D721Med (cell line): ENCODE measurements around the gene HPRT1.

Experiments
- DNase-seq: peaks from one replicate; pipeline ENCODE4 v3.0.0; 2011; ENCODE audit warnings: low spot score; ENCODE audit not compliant: insufficient read length
- FAIRE-seq: peaks from 2 replicates; lab custom pipeline; 2011; peaks lifted over from hg19 to GRCh38; lab: Jason Lieb, UNC
- TF ChIP-seq, protein P1 (sequence below): IDR thresholded peaks from 2 replicates; pipeline ENCODE4 v1.5.1; 2012; ENCODE audit warnings: mild to moderate bottlenecking, control low read depth; ENCODE audit not compliant: insufficient read depth; ENCODE audit errors: missing control alignments

Gene HPRT1, protein sequence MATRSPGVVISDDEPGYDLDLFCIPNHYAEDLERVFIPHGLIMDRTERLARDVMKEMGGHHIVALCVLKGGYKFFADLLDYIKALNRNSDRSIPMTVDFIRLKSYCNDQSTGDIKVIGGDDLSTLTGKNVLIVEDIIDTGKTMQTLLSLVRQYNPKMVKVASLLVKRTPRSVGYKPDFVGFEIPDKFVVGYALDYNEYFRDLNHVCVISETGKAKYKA

DNA sequence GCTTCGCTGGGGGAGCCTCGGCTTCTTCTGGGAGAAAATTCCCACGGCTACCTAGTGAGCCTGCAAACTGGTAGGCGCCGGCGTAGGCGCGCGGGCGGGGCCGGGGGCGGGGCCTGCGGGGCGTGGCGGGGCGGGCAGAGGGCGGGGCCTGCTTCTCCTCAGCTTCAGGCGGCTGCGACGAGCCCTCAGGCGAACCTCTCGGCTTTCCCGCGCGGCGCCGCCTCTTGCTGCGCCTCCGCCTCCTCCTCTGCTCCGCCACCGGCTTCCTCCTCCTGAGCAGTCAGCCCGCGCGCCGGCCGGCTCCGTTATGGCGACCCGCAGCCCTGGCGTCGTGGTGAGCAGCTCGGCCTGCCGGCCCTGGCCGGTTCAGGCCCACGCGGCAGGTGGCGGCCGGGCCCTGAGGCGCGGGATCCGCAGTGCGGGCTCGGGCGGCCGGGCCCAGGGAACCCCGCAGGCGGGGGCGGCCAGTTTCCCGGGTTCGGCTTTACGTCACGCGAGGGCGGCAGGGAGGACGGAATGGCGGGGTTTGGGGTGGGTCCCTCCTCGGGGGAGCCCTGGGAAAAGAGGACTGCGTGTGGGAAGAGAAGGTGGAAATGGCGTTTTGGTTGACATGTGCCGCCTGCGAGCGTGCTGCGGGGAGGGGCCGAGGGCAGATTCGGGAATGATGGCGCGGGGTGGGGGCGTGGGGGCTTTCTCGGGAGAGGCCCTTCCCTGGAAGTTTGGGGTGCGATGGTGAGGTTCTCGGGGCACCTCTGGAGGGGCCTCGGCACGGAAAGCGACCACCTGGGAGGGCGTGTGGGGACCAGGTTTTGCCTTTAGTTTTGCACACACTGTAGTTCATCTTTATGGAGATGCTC, at the start of gene HPRT1:
TSS of gene HPRT1 (plus strand) at position 161 of the 857 bp plus-strand sequence. CDS start at position 308, 147 bp downstream.
- FAIRE-seq (no peak), DNase-seq (peak; percentile 15)
- TF ChIP-seq, protein P1, sequence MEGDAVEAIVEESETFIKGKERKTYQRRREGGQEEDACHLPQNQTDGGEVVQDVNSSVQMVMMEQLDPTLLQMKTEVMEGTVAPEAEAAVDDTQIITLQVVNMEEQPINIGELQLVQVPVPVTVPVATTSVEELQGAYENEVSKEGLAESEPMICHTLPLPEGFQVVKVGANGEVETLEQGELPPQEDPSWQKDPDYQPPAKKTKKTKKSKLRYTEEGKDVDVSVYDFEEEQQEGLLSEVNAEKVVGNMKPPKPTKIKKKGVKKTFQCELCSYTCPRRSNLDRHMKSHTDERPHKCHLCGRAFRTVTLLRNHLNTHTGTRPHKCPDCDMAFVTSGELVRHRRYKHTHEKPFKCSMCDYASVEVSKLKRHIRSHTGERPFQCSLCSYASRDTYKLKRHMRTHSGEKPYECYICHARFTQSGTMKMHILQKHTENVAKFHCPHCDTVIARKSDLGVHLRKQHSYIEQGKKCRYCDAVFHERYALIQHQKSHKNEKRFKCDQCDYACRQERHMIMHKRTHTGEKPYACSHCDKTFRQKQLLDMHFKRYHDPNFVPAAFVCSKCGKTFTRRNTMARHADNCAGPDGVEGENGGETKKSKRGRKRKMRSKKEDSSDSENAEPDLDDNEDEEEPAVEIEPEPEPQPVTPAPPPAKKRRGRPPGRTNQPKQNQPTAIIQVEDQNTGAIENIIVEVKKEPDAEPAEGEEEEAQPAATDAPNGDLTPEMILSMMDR = no peak

DNA sequence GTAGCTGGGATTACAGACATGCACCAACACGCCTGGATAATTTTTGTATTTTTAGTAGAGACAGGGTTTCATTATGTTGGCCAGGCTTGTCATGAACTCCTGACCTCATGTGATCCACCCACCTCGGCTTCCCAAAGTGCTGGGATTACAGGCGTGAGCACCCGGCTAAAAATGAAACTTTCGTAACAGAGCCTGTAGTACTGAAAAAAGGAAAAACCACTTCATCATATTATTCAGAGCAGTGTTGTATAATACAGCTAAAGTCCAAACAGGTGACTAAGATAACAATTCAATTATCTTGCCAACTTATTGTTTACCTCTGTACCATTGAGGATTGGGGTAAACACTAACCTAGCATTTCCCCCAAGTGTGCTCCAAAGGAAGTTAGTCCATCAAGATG, 43.9 kb upstream of the HPRT1 start:
- no peak for FAIRE-seq
- TF ChIP-seq, protein P1 = no peak
- no peak for DNase-seq

DNA sequence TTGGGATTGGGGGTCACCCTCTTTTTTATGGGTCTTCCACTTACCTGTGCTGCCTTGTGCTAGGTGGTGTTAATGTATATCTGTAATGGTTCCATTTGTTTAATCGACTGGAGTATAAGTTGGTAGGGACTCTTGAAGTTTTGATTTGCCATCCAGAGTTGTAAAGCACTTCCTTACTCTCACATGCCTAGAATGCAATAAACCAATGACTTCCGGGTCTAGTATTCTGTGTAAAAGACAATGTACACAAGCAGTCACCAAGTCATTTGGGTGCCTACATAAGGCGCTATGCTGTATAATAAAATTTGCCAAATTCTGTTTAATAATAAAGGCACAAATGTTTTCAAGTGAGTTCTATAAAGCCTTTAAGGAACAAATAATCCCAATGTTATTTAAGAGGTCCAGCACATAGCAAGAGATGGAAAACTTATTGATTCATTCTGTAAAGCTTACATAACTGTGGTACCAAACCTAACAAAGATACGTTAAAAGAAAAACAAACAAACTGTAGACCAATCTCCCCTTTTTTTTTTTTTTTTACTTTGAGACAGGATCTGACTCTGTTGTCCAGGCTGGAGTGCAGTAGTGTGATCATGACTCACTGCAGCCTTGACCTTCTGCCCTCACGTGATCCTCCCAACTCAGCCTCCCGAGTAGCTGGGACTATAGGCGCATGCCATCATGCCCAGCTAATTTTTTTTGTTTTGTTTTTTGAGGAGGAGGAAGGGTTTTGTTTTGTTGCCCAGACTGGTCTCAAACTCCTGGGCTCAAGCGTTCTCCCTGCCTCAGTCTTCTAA, 41.5 kb upstream of the HPRT1 start:
- FAIRE-seq (no peak), DNase-seq (no peak)
- TF ChIP-seq, protein P1 = no peak

DNA sequence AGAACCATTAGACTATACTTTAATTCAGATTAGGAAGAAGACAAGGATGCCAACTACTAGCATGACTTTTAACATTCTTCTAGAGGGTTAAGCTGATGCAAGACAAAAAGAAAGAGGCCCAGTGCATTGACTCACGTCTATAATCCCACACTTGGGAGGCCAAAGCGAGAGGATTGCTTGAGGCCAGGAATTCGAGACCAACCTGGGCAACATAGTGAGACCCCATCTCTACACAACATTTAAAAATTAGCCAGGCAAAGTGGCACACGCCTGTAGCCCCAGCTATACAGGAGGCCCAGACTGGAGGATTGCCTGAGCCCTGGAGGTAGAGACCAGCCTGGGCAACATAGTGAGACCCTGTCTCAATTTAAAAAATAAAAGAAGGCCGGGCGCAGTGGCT, 40.2 kb upstream of the HPRT1 start:
- TF ChIP-seq, protein P1 = no peak
- DNase-seq = no peak
- FAIRE-seq = no peak

DNA sequence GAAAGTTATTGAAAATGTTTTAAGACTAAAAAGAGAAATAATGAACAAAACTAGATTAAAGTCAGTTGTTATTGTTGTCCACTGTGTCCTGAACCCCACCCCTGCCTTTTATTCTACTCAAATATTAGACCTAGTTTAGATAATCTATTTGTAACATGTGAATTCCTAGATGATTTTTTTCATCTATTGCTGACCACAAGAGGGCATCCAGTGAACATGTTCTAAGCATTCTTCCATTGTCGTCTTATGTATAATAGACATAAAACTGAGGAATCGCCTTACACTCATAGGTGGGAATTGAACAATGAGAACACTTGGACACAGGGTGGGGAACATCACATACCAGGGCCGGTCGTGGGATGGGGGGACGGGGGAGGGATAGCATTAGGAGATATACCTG, 36.4 kb upstream of the HPRT1 start:
- DNase-seq (no peak), FAIRE-seq (no peak)
- TF ChIP-seq, protein P1 = peak; percentile 38

DNA sequence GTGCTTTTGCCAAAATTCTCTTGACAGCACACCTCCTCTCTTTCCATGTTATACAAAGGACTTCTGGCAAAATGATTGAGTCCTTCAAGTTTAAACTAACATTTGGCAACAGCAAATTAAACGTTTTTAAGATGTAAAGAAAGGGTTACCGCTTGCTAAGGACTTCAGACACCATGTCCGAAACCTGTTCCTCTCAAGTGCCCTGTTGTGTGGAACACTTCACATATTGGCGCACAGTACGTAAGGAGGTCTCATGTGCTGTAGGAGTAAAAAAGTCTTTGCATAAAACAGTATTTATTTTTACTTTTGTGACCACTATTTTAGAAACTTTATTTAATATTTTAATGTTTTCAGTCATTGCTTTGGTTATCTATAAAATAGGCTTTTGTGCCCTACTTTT, 33.7 kb upstream of the HPRT1 start:
- no peak for DNase-seq
- FAIRE-seq = no peak
- TF ChIP-seq, protein P1 = no peak
